Glutamatergic neuron (in vitro differentiated cells): ENCODE data around the gene MRTFA. TPM values are rescaled to one million over a fixed set of nuclear protein-coding genes. Genes with fewer than 3 reads are reported as not detected.

Source experiments
- DNase-seq: peaks from one replicate; pipeline ENCODE4 v3.0.0; 2022
- H3K27ac Mint-ChIP-seq: one replicate; pipeline ENCODE4 v1.8.0; 2020; ENCODE audit warnings: mild to moderate bottlenecking, mixed read lengths, inconsistent platforms; ENCODE audit not compliant: unreplicated experiment
- H3K27me3 Mint-ChIP-seq: one replicate; pipeline ENCODE4 v1.8.0; 2020; ENCODE audit warnings: mild to moderate bottlenecking, moderate library complexity, mixed read lengths, inconsistent platforms; ENCODE audit not compliant: unreplicated experiment
- H3K36me3 Mint-ChIP-seq: one replicate; pipeline ENCODE4 v1.8.0; 2020; ENCODE audit warnings: mild to moderate bottlenecking, mixed read lengths, inconsistent platforms; ENCODE audit not compliant: unreplicated experiment
- H3K4me1 Mint-ChIP-seq: one replicate; pipeline ENCODE4 v1.8.0; 2020; ENCODE audit warnings: mild to moderate bottlenecking, low read depth, mixed read lengths, inconsistent platforms; ENCODE audit not compliant: unreplicated experiment
- H3K4me3 Mint-ChIP-seq: one replicate; pipeline ENCODE4 v1.8.0; 2020; ENCODE audit warnings: mild to moderate bottlenecking, mixed read lengths, inconsistent platforms; ENCODE audit not compliant: unreplicated experiment
- H3K9me3 Mint-ChIP-seq: one replicate; pipeline ENCODE4 v1.8.0; 2020; ENCODE audit warnings: mild to moderate bottlenecking, moderate library complexity, mixed read lengths, inconsistent platforms; ENCODE audit not compliant: unreplicated experiment
- total RNA-seq: library from RNA; stranded (reverse); fragmentation: NEBNext Ultra II Directional; extraction: Animal tissue kit (Norgen Biotek cat#: 25700); gene quantifications from one replicate; pipeline ENCODE4 v1.2.1, GENCODE V29; 2021; ENCODE audit not compliant: unreplicated experiment
- TF ChIP-seq, protein P1 (sequence below): fragments of 200-600 bp; sonication (generic); IDR thresholded peaks from one replicate; pipeline ENCODE4 v1.5.0; 2021; ENCODE audit not compliant: partially characterized antibody, unreplicated experiment

The MRTFA gene
- total RNA-seq, 1 donor from 2014 or later, result 91.7 TPM

DNA sequence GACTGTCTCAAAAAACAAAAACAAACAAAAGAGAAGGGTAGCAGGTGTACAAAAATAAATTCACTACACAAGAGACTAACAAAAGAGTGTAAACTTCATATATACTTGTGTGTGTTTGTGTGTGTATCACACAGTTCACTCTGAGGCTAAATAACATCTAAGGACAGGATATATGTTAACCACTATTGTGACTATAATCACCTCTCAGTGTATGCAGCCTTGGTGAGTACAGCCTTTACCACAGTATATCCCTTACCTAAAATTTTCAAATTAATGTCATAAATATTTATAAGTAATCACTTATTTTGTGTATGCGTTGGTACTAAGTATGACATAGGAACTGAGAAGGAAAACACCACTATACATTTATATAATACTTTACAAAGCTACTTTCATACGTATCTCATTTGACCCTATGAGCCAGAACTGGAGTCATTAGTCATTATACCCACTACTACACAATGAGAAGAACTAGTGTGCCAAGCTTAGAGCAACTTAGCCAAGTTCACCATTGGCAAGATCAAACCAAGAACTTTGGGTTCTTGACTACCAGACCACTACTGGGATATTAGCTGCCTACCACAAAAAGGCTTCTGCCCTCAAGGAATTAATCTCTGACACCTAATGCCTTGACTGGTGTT is 149.4 kb downstream of the MRTFA start:
- H3K4me3 Mint-ChIP-seq, result no peak overlapping the region
- no peaks in the 10 kb centered on the region for H3K9me3 Mint-ChIP-seq
- DNase-seq, result no peak
- H3K36me3 Mint-ChIP-seq, result no peaks in the 10 kb centered on the region
- TF ChIP-seq, protein P1, sequence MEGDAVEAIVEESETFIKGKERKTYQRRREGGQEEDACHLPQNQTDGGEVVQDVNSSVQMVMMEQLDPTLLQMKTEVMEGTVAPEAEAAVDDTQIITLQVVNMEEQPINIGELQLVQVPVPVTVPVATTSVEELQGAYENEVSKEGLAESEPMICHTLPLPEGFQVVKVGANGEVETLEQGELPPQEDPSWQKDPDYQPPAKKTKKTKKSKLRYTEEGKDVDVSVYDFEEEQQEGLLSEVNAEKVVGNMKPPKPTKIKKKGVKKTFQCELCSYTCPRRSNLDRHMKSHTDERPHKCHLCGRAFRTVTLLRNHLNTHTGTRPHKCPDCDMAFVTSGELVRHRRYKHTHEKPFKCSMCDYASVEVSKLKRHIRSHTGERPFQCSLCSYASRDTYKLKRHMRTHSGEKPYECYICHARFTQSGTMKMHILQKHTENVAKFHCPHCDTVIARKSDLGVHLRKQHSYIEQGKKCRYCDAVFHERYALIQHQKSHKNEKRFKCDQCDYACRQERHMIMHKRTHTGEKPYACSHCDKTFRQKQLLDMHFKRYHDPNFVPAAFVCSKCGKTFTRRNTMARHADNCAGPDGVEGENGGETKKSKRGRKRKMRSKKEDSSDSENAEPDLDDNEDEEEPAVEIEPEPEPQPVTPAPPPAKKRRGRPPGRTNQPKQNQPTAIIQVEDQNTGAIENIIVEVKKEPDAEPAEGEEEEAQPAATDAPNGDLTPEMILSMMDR, result no peak
- H3K27me3 Mint-ChIP-seq, result peaks cover 1% of the 10 kb centered on the region
- H3K4me1 Mint-ChIP-seq, result peaks cover 15% of the 10 kb centered on the region
- H3K27ac Mint-ChIP-seq, result no peak overlapping the region

DNA sequence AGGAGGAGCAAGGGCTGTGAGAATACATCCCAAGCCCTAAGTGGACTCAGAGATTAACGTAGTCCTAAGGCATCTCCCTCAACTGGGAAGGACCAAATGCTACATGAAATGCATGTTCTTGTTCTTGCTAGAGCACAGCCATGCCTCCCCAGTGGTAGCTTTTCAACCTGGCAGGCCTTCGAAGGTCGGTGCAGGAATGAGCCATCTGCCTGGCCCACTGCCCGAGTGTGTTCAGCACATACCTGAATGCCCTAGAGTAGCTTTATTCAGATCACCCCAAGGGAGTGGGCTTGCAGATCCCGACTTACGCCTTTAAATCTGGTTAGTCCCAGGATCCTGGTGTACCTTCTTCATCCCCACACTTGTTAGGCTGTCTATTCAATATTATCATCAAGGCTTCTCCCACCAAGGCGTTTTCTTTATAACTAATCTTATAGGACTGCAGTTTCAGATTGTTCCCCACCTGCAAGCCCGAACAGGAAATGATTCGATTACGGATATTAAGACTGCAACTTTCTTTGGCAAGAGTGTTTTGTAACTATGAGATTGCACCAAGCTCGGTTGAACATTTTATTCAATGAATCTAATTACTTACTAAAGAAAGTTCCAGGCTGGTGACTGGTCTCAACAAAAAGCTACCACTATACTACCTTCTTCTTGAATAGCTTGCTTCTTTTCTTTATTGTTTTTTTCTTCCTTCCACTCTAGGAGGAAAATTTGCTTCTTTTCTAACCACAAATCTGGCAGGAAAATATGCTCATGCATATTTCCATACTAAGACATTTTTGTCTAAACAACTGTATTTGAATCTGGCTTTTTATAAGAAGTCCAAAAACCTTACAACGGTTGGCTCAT is 150.5 kb downstream of the MRTFA start:
- DNase-seq, result peak; percentile 23
- H3K36me3 Mint-ChIP-seq, result no peaks in the 10 kb centered on the region
- H3K27ac Mint-ChIP-seq, result peak overlapping the region; percentile 60
- no peaks in the 10 kb centered on the region for H3K9me3 Mint-ChIP-seq
- H3K4me1 Mint-ChIP-seq, result peaks cover 12% of the 10 kb centered on the region
- peaks cover 1% of the 10 kb centered on the region for H3K27me3 Mint-ChIP-seq
- TF ChIP-seq, protein P1, result no peak
- no peak overlapping the region for H3K4me3 Mint-ChIP-seq

DNA sequence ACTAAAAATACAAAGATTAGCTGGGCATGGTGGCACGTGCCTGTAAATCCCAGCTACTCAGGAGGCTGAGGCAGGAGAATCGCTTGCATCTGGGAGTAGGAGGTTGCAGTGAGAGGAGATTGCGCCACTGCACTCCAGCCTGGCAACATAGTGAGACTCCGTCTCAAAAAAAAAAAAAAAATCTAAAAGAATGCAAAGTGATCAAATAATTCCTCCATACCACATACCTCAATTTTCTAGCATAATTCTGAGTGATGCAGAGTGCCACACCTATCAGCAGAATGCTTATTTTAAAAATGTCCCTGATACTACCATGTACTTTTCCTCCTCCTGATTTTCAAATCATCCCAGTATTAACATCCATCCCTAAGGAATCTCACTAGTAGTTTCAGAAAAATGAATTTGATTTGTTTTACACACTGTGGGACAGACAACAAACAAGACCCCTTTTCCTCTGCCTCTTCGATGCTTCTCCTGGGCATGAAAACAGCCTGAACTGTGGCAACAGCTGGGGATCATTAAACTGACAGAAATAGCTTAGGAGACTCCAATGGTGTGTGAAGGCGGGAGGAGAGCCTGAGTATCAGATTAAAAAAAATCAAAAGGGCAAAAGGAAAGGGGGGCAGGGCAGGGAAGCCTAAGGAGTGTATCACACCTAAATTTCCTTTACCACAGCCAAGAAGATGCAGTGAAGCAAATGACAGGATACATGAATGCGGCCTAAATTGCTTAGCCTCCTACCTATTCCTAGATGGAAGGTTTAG is 151.4 kb downstream of the MRTFA start:
- peak overlapping the region; percentile 60 for H3K27ac Mint-ChIP-seq
- TF ChIP-seq, protein P1, result no peak
- peaks cover 12% of the 10 kb centered on the region for H3K4me1 Mint-ChIP-seq
- H3K9me3 Mint-ChIP-seq, result no peaks in the 10 kb centered on the region
- H3K36me3 Mint-ChIP-seq, result no peaks in the 10 kb centered on the region
- DNase-seq, result no peak
- H3K4me3 Mint-ChIP-seq, result no peak overlapping the region
- peaks cover 1% of the 10 kb centered on the region for H3K27me3 Mint-ChIP-seq

DNA sequence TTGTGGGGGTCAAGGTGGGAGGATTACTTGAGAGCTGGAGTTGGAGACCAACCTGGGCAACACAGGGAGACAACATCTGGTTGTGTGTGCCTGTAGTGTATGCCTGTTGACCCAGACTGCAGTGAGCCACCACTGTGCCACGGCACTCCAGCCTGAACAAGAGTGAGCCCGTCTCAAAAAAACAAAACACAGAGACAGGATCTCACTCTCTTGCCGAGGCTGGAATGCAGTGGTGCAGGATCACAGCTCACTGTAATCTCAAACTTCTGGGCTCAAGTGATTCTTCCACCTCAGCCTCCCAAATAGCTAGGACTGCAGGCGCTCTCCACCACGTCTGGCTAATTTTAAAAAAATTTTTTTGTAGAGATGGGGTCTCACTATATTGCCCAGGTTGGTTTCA is 153.6 kb downstream of the MRTFA start:
- DNase-seq, result no peak
- peaks cover 1% of the 10 kb centered on the region for H3K27me3 Mint-ChIP-seq
- peaks cover 15% of the 10 kb centered on the region for H3K4me1 Mint-ChIP-seq
- no peak overlapping the region for H3K27ac Mint-ChIP-seq
- H3K4me3 Mint-ChIP-seq, result no peak overlapping the region
- H3K9me3 Mint-ChIP-seq, result peaks cover 2% of the 10 kb centered on the region
- H3K36me3 Mint-ChIP-seq, result no peaks in the 10 kb centered on the region
- TF ChIP-seq, protein P1, result no peak
